ENCODE data around the gene QSOX2.

- TF ChIP-seq POLR2A (IDR thresholded peaks at IDR 0.05; ENCODE audit: low read length) (no peak), GATA1 (IDR thresholded peaks at IDR 0.05; ENCODE audit: low read depth, low read length) (no peak)
These were observed 5.7 kb downstream of the QSOX2 start for GRCh38 chr9:136239983-136240330.
